Stimulated activated CD8-positive, alpha-beta memory T cell treated with anti-CD3 and anti-CD28 coated beads, Interleukin-4, amount 100 ng/mL, for 4 hours (primary cell): ENCODE data around the gene NKX2-3.

ENCODE experiments used
- DNase-seq, 2 donors: peaks; one replicate each; pipeline ENCODE4 v3.0.0-alpha.2; 2020; ENCODE audit warnings: low read depth in 2 of 2, low spot score in 1 of 2

The NKX2-3 gene

GRCh38 chr10:99532687-99533495 is at the start of gene NKX2-3:
Gene NKX2-3, plus strand, starts transcription at chr10:99532942. Its CDS starts 190 bp downstream, at chr10:99533132.
- no peak for DNase-seq

GRCh38 chr10:99484626-99485581 is 47.8 kb upstream of the NKX2-3 start:
- no peak for DNase-seq

- no peak for DNase-seq
Measured at GRCh38 chr10:99487125-99487807, 45.5 kb upstream of the NKX2-3 start.

GRCh38 chr10:99489271-99489670 is 43.5 kb upstream of the NKX2-3 start:
- DNase-seq, result no peak

- DNase-seq, result no peak
Measured at GRCh38 chr10:99497343-99498025, 35.3 kb upstream of the NKX2-3 start.

- DNase-seq, result no peak
Measured at GRCh38 chr10:99506416-99506815, 26.3 kb upstream of the NKX2-3 start.

- DNase-seq, result no peak
Measured at GRCh38 chr10:99507265-99507664, 25.5 kb upstream of the NKX2-3 start.

GRCh38 chr10:99513061-99513460 is 19.7 kb upstream of the NKX2-3 start:
- DNase-seq, result no peak

GRCh38 chr10:99519690-99520039 is 13.1 kb upstream of the NKX2-3 start:
- DNase-seq, result no peak

- DNase-seq, result no peak
Measured at GRCh38 chr10:99520040-99520846, 12.5 kb upstream of the NKX2-3 start.

GRCh38 chr10:99520847-99521764 is 11.6 kb upstream of the NKX2-3 start:
- DNase-seq, result no peak

GRCh38 chr10:99521765-99522469 is 10.8 kb upstream of the NKX2-3 start:
- no peak for DNase-seq

GRCh38 chr10:99522470-99523250 is 10.1 kb upstream of the NKX2-3 start:
- DNase-seq, result no peak

- DNase-seq, result no peak
Measured at GRCh38 chr10:99523251-99523773, 9.4 kb upstream of the NKX2-3 start.

GRCh38 chr10:99524050-99524666 is 8.6 kb upstream of the NKX2-3 start:
- DNase-seq, result no peak

- no peak for DNase-seq
Measured at GRCh38 chr10:99524736-99525380, 7.9 kb upstream of the NKX2-3 start.
